Activated effector memory CD4-positive, alpha-beta T cell treated with Interleukin-2 at 50 U/mL for 16 hours (primary cell): ENCODE results near the gene ATP6V0E2.

Experiments used
- DNase-seq: peaks from one replicate; pipeline ENCODE4 v3.0.0-alpha.2; 2020

ATP6V0E2 gene

DNA sequence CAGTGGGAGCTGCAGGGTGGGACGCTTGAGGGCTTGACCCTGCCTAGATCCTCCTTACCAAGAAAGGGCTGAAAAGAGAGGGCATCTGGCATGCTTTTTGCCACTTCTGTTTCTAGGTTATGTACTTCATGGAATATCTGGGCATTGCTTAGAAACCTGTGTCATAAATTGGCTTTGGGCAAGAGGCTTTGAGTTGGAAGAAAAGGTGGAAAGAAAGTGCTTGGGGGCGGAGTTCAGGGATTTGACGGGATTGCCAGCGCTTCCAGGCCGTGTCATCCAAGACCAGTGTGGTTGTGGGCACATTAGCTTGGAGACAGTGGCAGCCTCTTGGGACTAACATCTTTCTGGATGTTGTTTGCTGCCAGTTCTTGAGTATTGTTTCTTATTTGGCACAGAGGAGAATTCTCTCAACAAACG is 34.8 kb upstream of the ATP6V0E2 start:
- DNase-seq, result no peak

DNA sequence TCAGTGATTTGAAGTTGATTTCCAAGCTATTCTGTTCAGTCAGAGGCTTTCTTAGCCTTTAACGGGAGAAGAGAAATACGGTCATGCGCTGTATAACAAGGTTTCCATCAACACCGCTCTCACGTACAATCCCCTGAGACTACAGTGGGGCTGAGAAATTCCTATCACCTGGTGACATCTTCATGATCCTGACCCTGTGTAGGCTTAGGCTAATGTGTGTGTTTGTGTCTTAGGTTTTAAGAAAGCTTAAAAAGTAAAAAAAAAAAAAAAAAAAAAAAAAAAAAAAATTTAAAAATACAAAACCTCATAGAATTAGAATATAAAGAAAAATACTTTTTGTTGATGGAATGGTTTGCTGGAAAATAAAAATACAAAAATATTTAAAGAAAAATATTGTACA is 33.8 kb upstream of the ATP6V0E2 start:
- DNase-seq, result no peak

DNA sequence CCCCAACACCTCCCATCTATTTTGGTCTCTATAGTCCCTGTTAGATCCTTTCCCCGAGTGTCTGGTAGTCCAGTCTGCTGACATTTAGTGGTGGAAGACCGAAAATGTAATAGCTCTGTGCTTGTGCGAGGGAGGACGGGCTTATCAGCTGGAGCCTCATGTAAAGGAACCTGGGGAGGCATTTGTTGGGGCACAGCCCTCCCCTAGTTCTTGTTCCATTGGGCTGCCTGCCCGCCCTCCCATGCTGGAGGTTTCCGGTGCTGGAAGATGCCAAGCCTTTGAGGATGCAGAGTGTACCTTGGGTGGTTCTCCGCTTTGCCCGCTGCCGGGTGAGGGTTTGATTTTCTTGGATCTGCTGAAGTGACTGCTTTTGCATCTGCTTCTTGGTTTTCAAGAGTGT is 30.2 kb upstream of the ATP6V0E2 start:
- no peak for DNase-seq

DNA sequence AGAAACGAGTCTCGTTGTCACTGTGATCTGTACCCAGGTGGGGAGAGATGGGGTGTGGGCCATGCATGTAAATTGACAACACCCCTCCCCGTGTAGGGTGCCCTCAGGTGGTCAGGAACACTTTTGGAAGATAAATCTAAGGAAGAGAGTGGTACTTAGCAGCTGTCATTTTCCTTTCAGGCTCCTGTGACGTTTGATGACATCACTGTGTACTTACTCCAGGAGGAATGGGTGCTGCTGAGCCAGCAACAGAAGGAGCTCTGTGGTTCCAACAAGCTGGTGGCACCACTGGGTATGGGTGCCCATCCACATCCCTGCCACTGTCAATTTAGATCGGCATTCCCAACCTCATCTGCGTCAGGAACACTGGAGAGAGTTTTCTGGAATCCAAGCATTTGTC is 29.3 kb upstream of the ATP6V0E2 start:
- DNase-seq, result no peak

DNA sequence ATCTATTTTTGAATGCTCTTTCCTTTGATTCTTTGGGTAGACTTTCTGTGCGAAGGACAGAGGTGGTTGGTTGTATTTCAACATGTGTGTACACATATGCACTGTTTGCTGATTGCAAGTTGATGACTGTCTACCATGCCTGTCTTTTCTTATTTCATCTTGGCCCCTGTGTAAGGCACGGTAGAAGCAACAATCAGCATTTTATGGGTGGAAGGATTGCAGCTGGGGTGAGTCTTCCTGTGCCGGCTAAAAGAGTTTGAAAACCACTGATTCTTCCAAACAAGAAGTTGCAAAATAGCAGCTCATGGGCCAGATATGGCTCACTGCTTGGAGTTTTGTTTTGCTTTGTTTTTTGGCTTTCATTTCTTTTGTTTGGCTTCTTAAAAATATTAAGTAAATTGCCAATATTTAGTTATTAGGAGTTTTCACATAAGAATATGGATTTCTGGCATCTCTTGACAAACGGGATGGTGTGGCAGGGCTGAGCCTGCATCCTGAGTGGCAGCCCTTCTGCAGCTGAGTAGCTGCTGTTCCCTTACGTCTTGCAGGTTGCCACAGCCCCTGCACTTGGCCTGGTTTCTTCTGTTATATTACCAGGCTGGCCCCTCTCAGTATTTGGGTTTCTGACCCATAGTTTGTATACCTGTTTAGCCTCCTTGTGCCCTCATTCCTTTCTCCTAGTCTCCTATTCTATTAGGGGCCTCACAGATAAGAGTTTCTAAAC is 28.4 kb upstream of the ATP6V0E2 start:
- no peak for DNase-seq

DNA sequence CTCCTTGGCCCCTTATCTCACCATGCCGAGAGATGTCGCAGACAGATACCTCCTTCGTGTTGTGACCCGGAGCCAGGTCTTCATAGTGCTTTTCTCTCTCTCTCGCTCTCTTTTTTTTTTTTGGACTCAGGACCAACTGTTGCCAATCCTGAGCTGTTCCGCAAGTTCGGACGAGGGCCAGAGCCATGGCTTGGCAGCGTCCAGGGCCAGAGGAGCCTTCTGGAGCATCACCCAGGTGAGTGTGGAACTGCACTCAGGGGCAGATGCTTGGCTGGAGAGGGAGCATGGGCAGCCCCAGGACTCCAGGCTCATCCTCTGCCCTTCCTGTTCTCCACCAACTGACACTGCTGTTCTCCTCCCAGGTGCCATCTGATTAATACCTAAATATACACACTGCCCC is 27.7 kb upstream of the ATP6V0E2 start:
- no peak for DNase-seq

DNA sequence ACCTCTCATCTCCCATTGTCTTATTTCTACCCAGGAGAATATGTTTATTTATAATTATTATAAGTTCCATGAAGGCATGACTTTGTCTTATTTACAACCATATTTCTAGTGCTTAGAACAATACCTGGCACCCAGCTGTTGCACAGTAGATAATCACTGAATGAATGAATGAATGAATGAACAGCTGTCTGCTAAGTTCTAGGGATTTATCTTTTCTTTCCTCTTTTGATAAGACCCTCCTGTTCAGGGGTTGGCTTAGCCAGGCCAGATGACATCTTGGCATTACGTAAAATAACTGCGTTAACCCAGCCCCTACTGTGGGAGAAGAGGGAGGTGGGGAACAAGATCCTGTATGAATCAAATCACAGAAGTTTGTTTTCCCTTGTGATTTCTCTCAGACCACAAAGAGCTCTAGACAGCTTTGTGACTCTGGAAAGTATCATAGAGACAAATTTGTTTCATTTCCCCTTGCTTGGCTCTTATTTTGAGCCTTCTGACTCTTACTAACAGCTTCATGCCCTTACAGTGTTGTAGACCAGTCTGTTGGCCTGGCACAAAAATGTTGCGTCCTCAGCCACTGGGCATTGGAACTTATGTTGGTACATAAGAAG is 27.2 kb upstream of the ATP6V0E2 start:
- no peak for DNase-seq

DNA sequence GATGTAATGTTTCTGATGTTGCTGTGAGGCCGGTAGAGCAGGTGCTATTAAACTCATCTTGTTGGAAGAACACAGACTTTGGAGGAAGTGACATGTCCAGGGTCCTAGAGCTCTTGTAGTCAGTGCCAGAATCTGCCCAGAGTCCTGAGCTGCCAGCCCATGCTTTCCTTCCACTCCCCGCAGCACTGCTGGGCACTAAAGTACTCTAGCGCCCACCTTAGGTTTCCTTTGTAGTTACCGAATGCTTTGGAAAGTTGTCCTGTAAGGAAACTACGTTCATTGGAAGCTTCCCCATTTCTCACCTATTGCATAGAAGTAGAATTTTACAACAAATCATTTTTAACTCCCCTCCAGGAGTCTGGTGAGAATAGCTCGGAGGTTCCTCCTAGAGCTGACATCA is 24.6 kb upstream of the ATP6V0E2 start:
- no peak for DNase-seq

DNA sequence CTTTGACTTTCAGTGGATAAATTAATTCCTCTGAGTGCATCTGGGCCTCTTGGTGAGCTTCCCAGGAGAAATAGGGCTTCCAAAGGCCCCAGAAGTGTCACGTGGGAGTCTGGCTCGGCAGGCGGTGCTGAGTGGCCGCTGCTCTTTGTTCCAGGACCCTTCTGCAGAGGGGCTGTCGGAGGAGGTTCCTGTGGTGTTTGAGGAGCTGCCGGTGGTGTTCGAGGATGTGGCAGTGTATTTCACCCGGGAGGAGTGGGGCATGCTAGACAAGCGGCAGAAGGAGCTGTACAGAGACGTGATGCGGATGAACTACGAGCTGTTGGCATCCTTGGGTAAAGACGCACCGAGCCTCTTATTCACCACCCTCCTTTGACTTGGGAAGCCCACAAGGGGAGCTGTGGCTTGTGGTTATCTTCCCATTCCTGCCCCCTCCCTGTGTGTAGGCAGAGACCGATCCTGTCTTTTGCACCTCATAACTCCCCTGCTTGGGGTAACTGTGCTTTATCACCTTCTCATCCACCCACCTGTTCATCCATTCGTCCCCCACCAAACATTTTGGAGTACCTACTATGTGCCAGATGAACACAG is 23.7 kb upstream of the ATP6V0E2 start:
- DNase-seq, result no peak

DNA sequence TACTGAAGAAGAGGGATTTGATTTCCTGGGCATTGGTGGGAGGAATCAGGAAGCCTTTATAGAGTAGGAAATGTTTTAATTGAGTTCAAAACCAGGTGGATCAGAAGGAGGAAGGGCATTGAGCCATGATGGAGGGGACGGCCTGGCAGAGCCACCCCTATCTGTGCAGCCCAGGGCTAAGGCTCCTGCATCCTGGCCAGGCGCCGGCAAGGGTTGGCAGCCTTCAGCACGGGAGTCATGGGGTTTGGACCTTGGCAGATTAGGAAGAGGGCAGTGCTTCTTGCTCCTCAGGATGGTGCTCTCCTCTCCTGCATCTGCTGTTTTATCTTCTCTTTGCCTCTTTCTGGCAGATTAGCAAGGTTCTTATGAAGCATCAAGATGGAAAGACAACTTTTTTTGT is 23.1 kb upstream of the ATP6V0E2 start:
- no peak for DNase-seq

DNA sequence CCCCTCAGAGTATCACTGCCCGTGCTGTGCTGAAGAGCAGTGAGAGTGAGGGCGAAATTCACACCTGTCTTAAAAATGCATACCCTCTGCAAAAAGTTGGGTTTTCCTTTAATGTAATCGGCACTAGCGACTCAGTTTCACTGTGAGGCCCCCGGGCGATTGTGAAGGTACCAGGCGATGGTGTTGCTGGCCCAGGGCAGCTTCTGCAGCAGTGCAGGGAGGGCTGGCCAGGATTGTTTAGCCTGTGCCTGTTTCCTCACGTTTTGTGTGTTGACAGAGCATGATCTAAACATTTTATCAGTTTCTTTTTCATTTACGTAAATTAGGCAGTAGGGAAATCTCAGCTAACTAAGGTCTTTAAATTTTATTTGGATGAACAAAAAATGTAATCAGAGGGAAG is 22.3 kb upstream of the ATP6V0E2 start:
- DNase-seq, result no peak

DNA sequence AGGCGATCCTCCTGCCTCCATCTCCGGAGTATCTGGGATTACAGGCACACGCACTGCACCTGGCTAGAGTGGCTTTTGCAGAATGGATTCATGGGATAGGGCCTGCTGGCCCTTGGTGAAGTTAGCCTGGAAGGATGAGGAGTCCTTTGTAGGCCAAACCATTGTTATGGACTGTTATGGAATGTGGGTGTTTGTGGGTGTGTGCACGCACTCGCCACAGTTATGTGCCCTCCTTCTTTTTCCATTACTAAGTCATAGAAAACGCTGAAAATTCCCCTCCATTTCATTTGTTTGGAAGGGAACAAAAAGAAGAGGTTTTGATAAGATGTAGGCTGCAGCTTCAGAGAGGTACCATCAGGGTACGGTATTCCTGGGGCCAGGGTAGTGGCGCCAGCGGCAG is 20.6 kb upstream of the ATP6V0E2 start:
- no peak for DNase-seq

DNA sequence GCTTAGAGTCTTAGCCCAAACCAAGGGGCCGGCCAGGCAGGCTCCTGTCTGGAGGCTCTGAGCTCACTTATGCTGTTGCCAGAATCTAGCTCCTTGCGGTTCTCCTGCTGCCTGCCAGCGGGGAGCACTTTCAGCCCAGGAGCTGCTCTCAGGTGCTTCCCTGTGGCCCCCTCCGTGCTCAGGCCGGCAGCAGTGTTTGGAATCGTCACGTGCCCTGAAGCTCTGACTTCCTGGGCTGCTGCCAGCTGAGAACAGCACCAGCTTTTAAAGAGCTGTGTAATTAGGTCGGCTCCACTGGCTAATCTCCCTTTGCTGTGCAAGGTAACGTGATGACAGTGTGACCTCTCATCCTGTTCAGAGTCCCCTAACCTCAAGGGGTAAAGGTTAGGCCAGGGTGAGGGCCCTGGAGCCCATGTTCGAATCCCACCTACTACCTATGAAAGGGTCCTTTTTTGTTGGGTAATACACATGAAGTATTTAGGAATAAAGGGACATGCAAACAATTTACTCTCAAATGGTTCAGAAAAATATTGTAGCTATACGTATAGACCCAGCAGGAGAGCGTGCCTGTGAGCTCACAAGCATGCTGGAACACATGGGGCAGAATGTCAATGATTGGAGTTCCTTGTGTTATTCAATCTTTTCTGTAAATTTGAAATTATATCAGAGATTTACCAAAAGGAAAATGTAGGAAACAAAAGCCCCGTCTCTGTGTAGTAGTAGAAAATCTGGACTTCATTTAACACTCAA is 19.0 kb upstream of the ATP6V0E2 start:
- DNase-seq, result peak; percentile 31

DNA sequence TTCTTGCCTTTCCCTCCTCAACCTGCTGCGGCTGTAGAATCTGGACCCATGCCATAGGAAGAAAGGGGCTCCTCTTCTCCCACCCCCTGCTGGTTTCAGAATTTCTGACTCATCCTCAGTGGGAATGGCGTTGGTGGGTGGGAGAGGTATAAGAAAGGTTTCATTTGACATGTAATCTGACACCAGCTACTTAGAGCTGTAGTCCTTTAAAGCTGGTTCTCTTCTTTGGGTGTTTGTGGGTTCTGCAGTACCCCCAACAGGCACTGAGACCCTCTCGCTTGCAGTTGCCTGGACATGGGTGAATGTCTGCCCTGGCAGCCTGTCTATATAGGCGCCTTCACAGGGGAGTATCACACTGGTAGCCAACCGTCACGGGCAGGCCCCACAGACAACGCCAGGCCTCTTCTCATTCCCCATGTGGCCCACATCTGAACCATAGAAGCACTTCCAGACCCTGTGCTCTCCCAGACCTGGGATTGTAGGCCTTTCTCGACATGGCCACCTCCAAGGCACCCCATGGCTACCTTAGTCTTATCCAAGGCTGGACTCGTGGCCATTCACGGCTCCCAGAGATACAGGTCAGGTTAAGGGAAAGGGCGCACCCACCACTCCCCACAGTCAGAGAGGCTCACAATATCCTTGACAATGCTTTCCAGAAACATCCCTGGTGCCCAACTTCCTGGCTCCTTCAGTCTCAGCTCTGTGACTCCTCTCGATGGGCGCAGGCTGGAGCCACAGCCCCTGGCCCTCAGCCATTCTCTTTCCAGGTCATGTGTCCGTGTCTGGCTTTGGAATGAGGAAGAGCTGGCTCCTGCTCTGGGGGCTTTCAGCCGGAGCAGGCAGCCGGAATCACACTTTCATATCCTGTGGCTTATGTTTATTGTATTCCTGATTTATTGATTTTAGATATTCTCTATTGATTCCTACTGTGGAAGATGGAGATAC is 18.1 kb upstream of the ATP6V0E2 start:
- no peak for DNase-seq

DNA sequence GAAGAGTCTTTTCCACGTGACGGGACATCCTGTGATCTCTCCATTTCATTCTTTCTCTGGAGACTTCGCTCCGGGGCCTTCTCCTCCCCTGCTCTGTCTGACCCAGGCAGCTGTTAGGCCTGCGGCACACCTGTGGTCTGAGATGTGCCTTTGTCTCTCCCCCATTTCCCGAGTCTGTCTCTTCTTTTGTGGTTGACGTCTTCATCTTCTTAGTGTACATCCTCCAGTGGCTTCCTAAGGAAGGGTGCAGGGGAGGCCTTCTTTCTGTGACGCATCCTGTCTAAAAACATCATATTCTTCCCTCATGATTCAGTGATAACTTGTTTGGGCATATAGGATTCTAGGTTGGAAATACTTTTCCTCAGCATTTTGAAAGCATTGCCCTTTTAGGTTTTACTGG is 17.2 kb upstream of the ATP6V0E2 start:
- no peak for DNase-seq

DNA sequence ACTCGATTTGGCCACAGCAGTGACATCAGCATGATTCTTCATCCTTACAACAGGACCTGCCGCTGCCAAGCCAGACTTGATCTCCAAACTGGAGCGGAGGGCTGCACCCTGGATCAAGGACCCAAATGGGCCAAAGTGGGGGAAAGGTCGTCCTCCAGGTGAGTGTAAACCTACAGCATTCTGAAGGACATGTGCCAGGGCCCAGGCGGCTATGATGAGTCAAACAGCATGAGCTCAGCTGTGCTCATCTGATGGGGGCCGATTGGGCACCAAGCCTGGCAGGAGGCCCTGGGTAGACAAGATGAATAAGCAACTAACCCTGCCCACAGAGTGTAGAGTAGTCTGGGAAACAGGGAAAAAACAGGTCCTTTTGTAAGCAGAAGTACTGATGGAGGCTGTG is 14.4 kb upstream of the ATP6V0E2 start:
- DNase-seq, result no peak

DNA sequence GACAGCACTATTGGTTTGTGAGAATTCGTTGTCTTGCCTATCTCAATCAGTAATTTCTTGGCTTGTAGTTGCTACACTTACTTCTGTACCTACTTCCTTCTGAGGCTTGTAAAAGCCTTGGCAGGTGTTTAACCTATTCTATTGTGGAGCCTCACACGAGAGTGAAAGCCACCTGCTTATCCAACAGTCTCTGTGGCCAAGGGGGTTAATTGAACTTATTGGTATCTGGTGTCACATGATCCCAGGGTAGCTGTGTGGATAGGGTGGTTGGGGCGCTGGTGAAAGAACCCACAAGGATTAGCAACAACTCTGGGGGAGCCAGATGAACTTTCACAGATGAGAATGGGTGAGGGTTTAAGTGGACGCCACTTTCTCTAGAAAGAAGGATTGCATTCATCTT is 13.9 kb upstream of the ATP6V0E2 start:
- DNase-seq, result no peak

DNA sequence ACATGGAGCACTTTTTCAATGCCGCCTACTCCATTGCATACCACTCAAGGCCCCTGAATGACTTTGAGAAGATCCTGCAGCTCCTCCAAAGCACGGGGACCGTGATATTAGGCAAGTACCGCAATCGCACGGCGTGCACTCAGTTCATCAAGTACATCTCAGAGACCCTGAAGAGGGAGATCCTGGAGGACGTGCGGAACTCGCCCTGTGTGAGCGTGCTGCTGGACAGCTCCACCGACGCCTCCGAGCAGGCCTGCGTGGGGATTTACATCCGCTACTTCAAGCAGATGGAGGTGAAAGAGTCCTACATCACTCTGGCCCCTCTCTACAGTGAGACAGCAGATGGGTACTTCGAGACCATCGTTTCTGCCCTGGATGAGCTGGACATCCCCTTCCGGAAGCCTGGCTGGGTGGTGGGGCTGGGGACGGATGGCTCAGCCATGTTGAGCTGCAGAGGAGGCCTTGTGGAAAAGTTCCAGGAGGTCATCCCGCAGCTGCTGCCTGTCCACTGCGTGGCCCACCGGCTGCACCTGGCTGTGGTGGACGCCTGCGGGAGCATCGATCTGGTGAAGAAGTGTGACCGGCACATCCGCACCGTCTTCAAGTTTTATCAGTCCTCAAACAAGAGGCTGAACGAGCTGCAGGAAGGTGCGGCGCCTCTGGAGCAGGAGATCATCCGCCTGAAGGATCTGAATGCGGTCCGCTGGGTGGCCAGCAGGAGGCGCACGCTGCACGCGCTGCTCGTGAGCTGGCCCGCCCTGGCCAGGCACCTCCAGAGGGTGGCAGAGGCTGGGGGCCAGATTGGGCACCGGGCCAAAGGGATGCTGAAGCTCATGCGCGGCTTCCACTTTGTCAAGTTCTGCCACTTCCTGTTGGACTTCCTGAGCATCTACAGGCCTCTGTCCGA is 12.7 kb upstream of the ATP6V0E2 start:
- no peak for DNase-seq

DNA sequence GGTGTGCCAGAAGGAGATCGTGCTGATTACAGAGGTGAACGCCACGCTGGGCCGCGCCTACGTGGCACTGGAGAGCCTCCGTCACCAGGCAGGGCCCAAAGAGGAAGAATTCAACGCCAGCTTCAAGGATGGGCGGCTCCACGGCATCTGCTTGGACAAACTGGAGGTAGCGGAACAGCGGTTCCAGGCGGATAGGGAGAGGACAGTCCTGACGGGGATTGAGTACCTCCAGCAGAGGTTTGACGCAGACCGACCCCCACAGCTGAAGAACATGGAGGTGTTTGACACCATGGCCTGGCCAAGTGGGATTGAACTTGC is 12.1 kb upstream of the ATP6V0E2 start:
- no peak for DNase-seq

DNA sequence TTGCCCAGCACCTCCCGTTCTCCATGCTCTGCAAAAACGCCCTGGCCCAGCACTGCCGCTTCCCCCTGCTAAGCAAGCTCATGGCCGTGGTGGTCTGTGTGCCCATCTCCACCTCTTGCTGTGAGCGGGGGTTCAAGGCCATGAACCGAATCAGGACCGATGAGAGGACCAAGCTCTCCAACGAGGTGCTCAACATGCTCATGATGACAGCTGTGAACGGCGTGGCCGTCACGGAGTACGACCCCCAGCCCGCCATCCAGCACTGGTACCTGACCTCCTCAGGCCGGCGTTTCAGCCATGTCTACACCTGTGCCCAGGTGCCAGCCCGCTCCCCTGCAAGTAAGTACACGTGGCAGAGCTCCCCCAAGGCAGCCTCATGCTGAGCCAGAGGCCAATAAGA is 11.6 kb upstream of the ATP6V0E2 start:
- no peak for DNase-seq

DNA sequence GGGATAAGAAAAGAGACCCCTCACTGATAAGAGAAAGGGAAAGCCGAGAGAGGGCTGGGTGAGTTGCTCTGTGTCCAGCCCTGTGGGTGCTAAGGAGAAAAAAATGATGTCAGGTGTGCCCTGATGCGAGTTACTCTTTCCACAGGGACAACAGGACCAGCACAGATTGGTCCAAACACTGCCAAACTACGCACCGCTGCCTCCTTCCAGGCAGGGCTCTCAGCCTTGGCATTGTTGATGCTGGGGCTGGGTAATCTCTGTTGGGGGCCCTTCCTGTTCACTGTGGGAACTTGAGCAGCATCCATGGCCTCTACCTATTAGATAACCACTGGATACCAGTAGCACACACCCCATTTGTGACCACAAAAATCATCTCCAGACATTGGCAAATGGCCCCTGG is 10.3 kb upstream of the ATP6V0E2 start:
- DNase-seq, result no peak

DNA sequence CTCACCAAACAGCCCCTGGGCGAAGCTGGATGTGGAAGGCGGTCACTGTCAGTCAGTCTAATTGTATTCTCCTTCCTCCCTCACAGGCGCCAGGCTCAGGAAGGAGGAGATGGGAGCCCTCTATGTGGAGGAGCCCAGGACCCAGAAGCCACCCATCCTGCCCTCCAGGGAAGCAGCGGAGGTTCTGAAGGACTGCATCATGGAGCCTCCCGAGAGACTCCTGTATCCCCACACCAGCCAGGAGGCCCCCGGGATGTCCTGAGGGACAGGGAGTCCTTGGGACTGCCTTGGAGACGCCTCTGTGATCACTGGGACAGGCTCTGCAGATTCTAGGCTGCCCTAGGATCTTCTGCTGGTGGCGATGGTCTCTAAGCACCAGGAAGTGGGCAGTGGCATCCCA is 9.7 kb upstream of the ATP6V0E2 start:
- DNase-seq, result no peak
